K562 (cell line): ENCODE measurements around the gene RNASET2.

ENCODE experiments used
- CHD4 ChIP-seq: fragments of 200-600 bp; sonication (generic); IDR thresholded peaks from 3 replicates; pipeline ENCODE4 v1.6.1; 2012; ENCODE audit warnings: low read depth, mild to moderate bottlenecking, mixed read lengths, low read length, inconsistent platforms; ENCODE audit not compliant: insufficient read depth, insufficient replicate concordance, poor library complexity, severe bottlenecking
- FOSL1 ChIP-seq: fragments of 200-800 bp; sonication (Bioruptor generic); conservative IDR thresholded peaks from 2 replicates; pipeline ENCODE4 v1.6.1; 2016; ENCODE audit warnings: missing genetic modification characterization, missing compliant biosample characterization
- NR3C1 ChIP-seq: sonication (generic); formaldehyde crosslinking; IDR thresholded peaks from 2 replicates; pipeline ENCODE4 v1.8.1; 2022; ENCODE audit warnings: missing genetic modification reagents
- RAD21 ChIP-seq, 2 experiments: fragments of 250-450 bp in 1 of 2; fragments of 450-650 bp in 1 of 2; sonication (Bioruptor Pico) in 1 of 2; formaldehyde crosslinking in 1 of 2; IDR thresholded peaks in 1 of 2; conservative IDR thresholded peaks in 1 of 2; 2 replicates each; pipeline versions ENCODE4 v1.4.0 to v1.8.0; 2020 to 2022; ENCODE audit warnings: mild to moderate bottlenecking in 2 of 2, moderate library complexity in 1 of 2
- ZNF324 ChIP-seq: fragments of 250-450 bp; sonication (Bioruptor Pico); IDR thresholded peaks from 2 replicates; pipeline ENCODE4 v1.4.0; 2020; ENCODE audit warnings: mild to moderate bottlenecking
- TF ChIP-seq, protein P1 (sequence below), 3 experiments: IDR thresholded peaks in 2 of 3; conservative IDR thresholded peaks in 1 of 3; 2 replicates each; pipeline ENCODE4 v1.5.1; 2011 to 2012; ENCODE audit warnings: low read length in 3 of 3, mild to moderate bottlenecking in 3 of 3, control low read depth in 2 of 3, improper control_type of control experiment in 1 of 3, inconsistent platforms in 1 of 3, low read depth in 1 of 3, mixed read lengths in 1 of 3, moderate library complexity in 1 of 3; ENCODE audit not compliant: insufficient read depth in 2 of 3
- TF ChIP-seq, protein P2 (sequence below), 2 experiments: fragments of 450-650 bp; formaldehyde crosslinking in 1 of 2; IDR thresholded peaks; 2 replicates each; pipeline versions ENCODE4 v1.4.0 to v1.6.1; 2014 to 2020; ENCODE audit warnings: mild to moderate bottlenecking in 2 of 2, borderline replicate concordance in 1 of 2, low read depth in 1 of 2

- TF ChIP-seq CHD4 (no peak), FOSL1 (no peak), NR3C1 (CRISPR knock-in tag) (no peak), ZNF324 (CRISPR knock-in tag) (no peak), RAD21 (CRISPR knock-in tag; conservative IDR thresholded peaks at IDR 0.05 in 1 of 2, IDR thresholded peaks at IDR 0.05 in 1 of 2) (no peak)
- TF ChIP-seq, protein P1, sequence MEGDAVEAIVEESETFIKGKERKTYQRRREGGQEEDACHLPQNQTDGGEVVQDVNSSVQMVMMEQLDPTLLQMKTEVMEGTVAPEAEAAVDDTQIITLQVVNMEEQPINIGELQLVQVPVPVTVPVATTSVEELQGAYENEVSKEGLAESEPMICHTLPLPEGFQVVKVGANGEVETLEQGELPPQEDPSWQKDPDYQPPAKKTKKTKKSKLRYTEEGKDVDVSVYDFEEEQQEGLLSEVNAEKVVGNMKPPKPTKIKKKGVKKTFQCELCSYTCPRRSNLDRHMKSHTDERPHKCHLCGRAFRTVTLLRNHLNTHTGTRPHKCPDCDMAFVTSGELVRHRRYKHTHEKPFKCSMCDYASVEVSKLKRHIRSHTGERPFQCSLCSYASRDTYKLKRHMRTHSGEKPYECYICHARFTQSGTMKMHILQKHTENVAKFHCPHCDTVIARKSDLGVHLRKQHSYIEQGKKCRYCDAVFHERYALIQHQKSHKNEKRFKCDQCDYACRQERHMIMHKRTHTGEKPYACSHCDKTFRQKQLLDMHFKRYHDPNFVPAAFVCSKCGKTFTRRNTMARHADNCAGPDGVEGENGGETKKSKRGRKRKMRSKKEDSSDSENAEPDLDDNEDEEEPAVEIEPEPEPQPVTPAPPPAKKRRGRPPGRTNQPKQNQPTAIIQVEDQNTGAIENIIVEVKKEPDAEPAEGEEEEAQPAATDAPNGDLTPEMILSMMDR (IDR thresholded peaks at IDR 0.05 in 2 of 3, conservative IDR thresholded peaks at IDR 0.05 in 1 of 3; ENCODE audit: insufficient read depth in 2 of 3, low read depth in 1 of 3, low read length in 3 of 3), result no peak
- TF ChIP-seq, protein P2, sequence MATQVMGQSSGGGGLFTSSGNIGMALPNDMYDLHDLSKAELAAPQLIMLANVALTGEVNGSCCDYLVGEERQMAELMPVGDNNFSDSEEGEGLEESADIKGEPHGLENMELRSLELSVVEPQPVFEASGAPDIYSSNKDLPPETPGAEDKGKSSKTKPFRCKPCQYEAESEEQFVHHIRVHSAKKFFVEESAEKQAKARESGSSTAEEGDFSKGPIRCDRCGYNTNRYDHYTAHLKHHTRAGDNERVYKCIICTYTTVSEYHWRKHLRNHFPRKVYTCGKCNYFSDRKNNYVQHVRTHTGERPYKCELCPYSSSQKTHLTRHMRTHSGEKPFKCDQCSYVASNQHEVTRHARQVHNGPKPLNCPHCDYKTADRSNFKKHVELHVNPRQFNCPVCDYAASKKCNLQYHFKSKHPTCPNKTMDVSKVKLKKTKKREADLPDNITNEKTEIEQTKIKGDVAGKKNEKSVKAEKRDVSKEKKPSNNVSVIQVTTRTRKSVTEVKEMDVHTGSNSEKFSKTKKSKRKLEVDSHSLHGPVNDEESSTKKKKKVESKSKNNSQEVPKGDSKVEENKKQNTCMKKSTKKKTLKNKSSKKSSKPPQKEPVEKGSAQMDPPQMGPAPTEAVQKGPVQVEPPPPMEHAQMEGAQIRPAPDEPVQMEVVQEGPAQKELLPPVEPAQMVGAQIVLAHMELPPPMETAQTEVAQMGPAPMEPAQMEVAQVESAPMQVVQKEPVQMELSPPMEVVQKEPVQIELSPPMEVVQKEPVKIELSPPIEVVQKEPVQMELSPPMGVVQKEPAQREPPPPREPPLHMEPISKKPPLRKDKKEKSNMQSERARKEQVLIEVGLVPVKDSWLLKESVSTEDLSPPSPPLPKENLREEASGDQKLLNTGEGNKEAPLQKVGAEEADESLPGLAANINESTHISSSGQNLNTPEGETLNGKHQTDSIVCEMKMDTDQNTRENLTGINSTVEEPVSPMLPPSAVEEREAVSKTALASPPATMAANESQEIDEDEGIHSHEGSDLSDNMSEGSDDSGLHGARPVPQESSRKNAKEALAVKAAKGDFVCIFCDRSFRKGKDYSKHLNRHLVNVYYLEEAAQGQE (IDR thresholded peaks at IDR 0.05; ENCODE audit: borderline replicate concordance), result no peak
- TF ChIP-seq, protein P2 (CRISPR knock-in tag; IDR thresholded peaks at IDR 0.05; ENCODE audit: low read depth), result no peak
These were observed 4.2 kb downstream of the RNASET2 start for GRCh38 chr6:166952121-166952520.
